ENCODE measurements around the gene ARHGDIG. TPM values are rescaled to one million over a fixed set of nuclear protein-coding genes. Genes with fewer than 3 reads are reported as not detected.

Gene ARHGDIG
- total RNA-seq, 1 experiment from 2014 or later: 3.1 TPM

DNA sequence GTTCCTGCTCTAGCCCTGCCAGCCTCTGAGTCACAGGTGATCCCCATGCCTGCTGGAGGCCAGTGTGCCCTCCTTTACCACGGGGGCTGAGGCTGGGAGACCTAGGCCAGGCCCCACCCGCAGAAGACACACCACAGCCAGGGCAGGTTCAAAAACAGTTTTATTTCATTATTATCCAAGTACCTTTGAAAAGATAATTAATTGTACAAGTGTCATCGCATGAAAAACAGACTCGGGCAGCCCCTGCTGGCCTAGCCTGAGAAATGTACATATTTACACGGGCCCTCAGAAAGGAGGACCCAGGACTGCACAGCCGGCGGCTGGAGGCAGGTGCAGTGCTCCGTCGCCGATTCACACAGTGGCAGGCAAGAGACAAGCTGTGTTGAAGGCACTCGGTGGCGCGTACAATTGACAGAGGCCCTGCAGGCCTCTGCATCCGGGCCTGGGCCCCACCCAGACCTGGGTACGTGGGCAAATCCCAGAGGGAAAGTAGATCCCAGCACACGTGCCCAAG lies 7.0 kb downstream of the ARHGDIG start:
- Histone ChIP-seq H3K27ac (ENCODE audit: low read length) (no peak overlapping the region), H3K4me3 (ENCODE audit: low read length) (no peak overlapping the region), H3K4me1 (ENCODE audit: low read length) (no peaks in the 10 kb centered on the region), H3K9me2 (replicated peaks; ENCODE audit: insufficient read depth, low read length) (no peaks in the 10 kb centered on the region), H2AFZ (ENCODE audit: low read length) (no peak overlapping the region), H3K79me2 (ENCODE audit: low read length) (no peaks in the 10 kb centered on the region), H3K36me3 (ENCODE audit: insufficient read depth, low read length) (no peaks in the 10 kb centered on the region), H3K9me3 (ENCODE audit: low read length) (no peaks in the 10 kb centered on the region), H3K9ac (ENCODE audit: low read length) (no peak overlapping the region), H4K20me1 (ENCODE audit: insufficient read depth, low read depth, low read length) (no peaks in the 10 kb centered on the region), H3K27me3 (ENCODE audit: low read length) (no peaks in the 10 kb centered on the region), H3K4me2 (ENCODE audit: low read depth, low read length, poor library complexity, severe bottlenecking) (no peak overlapping the region)
- DNase-seq: peak; percentile 66

DNA sequence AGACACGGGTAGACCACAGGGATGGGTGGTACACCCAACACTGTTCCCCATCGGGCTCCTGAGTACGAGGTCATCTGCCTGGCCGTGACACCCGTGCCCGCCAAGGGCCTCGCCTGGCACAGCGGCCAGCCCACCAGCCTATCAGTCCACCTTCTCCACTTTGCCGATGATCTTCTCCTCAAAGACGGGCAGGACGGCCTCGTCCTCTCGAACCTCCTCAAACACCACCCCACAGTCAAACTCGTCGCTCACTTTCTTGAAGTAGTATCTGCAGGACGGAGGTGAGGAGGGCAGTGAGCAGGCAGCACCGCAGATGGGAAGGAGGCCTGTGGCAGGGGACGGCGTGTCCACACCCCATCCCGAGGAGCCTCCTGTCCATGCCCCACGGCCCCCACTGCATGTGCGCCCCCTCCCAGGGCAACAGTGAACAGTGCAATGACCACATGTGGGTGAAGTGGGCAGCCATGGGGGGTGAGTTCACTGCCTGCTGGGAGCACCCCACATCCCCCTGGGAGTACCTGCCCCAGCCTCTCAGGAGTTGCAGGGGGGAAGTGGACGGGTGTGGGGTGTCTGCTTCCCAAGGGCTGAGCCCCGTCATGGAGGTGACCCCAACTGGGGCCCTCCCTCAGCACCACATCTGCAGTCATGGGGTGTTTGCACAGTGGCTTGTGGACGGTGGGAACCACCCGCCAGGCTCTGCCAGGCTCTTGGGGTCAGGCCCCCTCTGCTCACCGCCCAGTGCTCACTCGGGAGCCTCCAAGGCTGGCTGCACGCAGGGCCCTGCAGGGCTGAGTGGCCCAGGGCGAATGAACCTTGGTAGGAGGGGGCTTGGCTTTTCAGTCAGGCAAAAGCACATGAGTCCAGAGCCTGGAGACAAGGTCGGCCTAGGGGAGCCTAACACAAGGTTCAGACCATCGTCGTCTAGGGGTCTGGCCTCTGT lies 7.9 kb downstream of the ARHGDIG start:
- no peaks in the 10 kb centered on the region for H3K27me3 ChIP-seq (ENCODE audit: low read length)
- no peaks in the 10 kb centered on the region for H3K79me2 ChIP-seq (ENCODE audit: low read length)
- H3K9me3 ChIP-seq (ENCODE audit: low read length): no peaks in the 10 kb centered on the region
- H4K20me1 ChIP-seq (ENCODE audit: insufficient read depth, low read depth, low read length): no peaks in the 10 kb centered on the region
- no peak overlapping the region for H3K4me3 ChIP-seq (ENCODE audit: low read length)
- H3K9ac ChIP-seq (ENCODE audit: low read length): no peak overlapping the region
- H3K27ac ChIP-seq (ENCODE audit: low read length): no peak overlapping the region
- no peak overlapping the region for H3K4me2 ChIP-seq (ENCODE audit: low read depth, low read length, poor library complexity, severe bottlenecking)
- H2AFZ ChIP-seq (ENCODE audit: low read length): no peak overlapping the region
- no peaks in the 10 kb centered on the region for H3K9me2 ChIP-seq (replicated peaks; ENCODE audit: insufficient read depth, low read length)
- no peak for DNase-seq
- H3K36me3 ChIP-seq (ENCODE audit: insufficient read depth, low read length): no peaks in the 10 kb centered on the region
- H3K4me1 ChIP-seq (ENCODE audit: low read length): no peaks in the 10 kb centered on the region

DNA sequence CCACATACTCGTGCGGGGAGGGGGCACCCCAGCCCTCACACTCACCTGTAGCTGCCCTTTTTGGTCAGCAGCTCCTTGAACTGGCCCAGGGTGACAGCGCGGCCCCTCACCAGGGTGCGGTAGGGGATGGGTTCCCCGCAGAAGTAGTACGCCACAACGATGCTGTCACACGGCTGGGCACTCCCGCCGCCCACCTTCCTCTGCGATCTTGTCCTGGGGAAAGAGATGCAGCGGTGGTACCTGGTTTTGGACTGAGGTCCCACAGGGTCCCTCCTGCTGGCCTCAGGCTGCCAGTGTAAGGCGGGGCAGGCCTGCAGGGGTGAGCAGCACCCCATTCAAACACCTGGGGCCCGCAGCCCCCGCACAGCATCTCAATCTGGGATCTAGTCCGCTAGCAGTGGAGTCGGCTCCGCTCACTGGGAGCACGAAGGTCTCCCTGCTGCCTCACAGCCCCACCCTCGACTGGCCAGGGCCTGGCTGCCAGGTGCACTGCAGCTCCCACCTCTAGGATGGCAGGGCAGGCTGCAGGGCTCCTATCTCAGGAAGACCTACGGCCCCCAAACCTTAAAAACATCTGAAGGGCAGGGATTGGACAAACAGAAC lies 9.1 kb downstream of the ARHGDIG start:
- H3K9me2 ChIP-seq (replicated peaks; ENCODE audit: insufficient read depth, low read length): no peaks in the 10 kb centered on the region
- H3K4me3 ChIP-seq (ENCODE audit: low read length): no peak overlapping the region
- no peaks in the 10 kb centered on the region for H3K27me3 ChIP-seq (ENCODE audit: low read length)
- no peak overlapping the region for H3K27ac ChIP-seq (ENCODE audit: low read length)
- no peak overlapping the region for H2AFZ ChIP-seq (ENCODE audit: low read length)
- H3K36me3 ChIP-seq (ENCODE audit: insufficient read depth, low read length): no peaks in the 10 kb centered on the region
- no peaks in the 10 kb centered on the region for H4K20me1 ChIP-seq (ENCODE audit: insufficient read depth, low read depth, low read length)
- no peaks in the 10 kb centered on the region for H3K79me2 ChIP-seq (ENCODE audit: low read length)
- H3K9ac ChIP-seq (ENCODE audit: low read length): no peak overlapping the region
- no peak overlapping the region for H3K4me2 ChIP-seq (ENCODE audit: low read depth, low read length, poor library complexity, severe bottlenecking)
- H3K4me1 ChIP-seq (ENCODE audit: low read length): no peaks in the 10 kb centered on the region
- no peak for DNase-seq
- no peaks in the 10 kb centered on the region for H3K9me3 ChIP-seq (ENCODE audit: low read length)

DNA sequence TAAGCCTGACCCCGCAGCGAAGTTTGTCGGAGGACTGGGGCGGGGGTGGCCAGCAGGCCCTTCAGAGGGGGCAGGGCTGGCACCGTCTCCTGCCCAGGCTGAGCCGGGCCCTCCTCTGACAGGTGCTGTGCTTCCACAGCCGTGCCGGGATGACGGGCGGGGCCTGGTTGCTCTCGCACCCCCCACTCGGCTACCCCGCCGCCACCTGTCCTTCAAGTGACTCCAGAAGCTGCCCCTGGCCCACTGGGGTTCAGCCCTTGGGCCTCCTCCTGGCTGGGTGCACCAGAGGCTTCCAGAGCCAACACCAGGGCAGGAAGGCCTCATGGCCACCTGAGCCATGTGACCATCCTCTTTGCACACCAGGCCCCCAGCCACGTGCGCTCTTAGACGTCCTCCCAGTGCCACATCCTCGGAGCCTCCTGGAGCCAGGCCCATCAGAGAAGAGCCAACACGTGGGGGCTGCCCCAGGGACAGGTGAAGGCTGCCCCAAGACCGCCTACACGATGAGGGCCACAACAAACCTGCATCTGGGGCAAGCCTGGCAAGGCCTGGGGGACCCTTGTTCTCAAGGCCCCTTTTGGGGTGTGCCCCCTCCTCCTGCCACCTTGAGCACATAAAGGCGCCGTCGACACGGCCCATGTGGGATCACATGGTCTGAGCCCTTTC lies 9.8 kb downstream of the ARHGDIG start:
- H3K4me1 ChIP-seq (ENCODE audit: low read length): no peaks in the 10 kb centered on the region
- H3K79me2 ChIP-seq (ENCODE audit: low read length): no peaks in the 10 kb centered on the region
- no peak for DNase-seq
- no peaks in the 10 kb centered on the region for H3K9me3 ChIP-seq (ENCODE audit: low read length)
- H3K9ac ChIP-seq (ENCODE audit: low read length): no peak overlapping the region
- H3K4me2 ChIP-seq (ENCODE audit: low read depth, low read length, poor library complexity, severe bottlenecking): no peak overlapping the region
- H2AFZ ChIP-seq (ENCODE audit: low read length): no peak overlapping the region
- H3K27ac ChIP-seq (ENCODE audit: low read length): no peak overlapping the region
- no peaks in the 10 kb centered on the region for H3K36me3 ChIP-seq (ENCODE audit: insufficient read depth, low read length)
- no peaks in the 10 kb centered on the region for H3K27me3 ChIP-seq (ENCODE audit: low read length)
- H4K20me1 ChIP-seq (ENCODE audit: insufficient read depth, low read depth, low read length): no peaks in the 10 kb centered on the region
- no peaks in the 10 kb centered on the region for H3K9me2 ChIP-seq (replicated peaks; ENCODE audit: insufficient read depth, low read length)
- H3K4me3 ChIP-seq (ENCODE audit: low read length): no peak overlapping the region

DNA sequence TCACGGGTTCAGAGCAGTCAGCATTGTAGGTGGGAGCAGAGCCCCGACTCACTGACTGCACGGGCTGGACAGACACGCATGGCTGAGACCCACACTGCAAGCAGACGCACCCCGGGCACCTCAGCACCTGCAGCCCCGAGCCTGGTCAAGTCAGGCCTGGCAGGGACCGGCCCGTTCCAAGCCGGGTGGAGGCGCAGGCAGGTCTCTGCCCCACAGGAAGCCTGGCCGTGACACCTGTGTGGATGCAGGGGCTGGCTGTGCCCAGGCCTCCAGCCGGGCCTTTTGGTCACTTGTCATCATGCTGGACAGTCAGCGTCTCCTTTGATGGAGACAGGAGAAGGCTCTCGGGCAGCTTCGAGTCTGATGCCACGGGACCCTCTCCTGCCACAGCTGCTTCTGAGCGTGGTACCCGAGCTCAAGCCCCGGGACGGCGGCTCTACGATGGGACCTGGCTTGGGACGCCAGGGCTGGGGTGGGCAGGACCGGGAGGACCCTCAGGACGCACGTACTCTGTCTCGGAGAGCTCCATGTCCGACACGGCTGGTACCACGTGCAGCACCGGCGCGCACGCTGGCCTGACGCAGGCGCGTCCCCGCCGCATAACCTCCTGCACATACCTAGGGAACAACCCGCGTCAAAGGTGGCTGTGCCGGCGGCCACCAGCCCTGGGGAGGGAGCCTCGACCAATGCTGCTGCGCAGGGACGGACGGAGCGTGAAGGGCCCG lies 10.5 kb downstream of the ARHGDIG start:
- Histone ChIP-seq H3K27me3 (ENCODE audit: low read length) (no peaks in the 10 kb centered on the region), H3K36me3 (ENCODE audit: insufficient read depth, low read length) (no peaks in the 10 kb centered on the region), H3K4me3 (ENCODE audit: low read length) (no peak overlapping the region), H3K9me3 (ENCODE audit: low read length) (no peaks in the 10 kb centered on the region), H2AFZ (ENCODE audit: low read length) (no peak overlapping the region), H3K9me2 (replicated peaks; ENCODE audit: insufficient read depth, low read length) (no peaks in the 10 kb centered on the region), H3K4me1 (ENCODE audit: low read length) (no peaks in the 10 kb centered on the region), H3K4me2 (ENCODE audit: low read depth, low read length, poor library complexity, severe bottlenecking) (no peak overlapping the region), H3K9ac (ENCODE audit: low read length) (no peak overlapping the region), H3K27ac (ENCODE audit: low read length) (no peak overlapping the region), H3K79me2 (ENCODE audit: low read length) (no peaks in the 10 kb centered on the region), H4K20me1 (ENCODE audit: insufficient read depth, low read depth, low read length) (no peaks in the 10 kb centered on the region)
- no peak for DNase-seq

DNA sequence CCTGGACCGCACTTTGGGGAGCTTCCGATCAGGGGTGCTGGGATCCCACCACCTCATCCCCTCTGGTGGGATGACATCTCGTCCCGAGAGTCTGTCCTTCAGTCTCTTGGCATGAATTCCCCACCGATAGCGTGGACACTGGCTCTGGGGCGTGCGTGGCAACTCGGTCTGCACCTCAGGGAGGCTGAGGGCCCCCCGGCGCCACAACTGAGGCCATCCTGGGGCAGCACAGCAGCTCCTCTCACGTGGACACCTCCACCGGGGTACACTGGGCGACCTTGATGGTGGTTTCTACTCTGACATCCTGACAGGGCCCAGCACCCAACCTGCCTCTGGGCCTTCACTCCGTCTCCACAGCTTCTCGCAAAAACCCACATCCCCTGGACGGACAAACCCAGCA lies 11.1 kb downstream of the ARHGDIG start:
- no peaks in the 10 kb centered on the region for H3K36me3 ChIP-seq (ENCODE audit: insufficient read depth, low read length)

DNA sequence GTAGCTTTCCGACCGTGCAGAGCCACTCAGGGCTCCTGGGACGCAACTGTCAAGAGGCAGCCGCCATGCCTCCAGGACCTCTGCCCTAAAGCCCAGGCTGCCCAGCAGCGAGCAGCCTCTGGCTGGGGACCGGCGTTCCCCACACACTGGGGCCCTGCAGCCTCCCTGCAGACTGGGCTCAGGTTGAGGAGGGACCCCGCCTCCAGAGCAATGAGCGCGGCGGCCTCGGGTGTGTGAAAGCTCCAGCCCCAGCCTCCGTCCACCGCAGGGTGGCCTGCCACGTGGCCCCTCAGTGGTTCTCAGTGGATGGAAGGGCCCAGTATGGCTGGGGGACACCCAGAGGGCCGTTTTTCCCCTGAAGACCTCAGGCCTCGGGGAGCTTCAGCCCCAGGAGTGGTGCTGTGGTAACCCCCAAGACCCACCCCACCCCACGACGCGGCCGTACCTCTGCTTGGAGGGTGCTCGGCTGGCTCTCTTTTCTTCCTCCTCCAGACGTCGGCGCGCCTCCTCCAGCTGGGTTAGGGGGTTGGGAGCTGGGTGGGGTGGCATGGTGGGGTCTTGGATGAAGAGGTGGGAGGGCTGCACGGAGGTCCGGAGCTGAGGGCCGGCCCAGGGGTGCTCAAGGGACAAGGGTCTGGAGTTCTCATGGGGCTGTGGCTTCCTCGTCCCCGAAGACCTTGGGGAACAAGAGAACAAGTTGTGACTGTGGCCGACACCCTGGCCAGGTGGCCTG lies 12.8 kb downstream of the ARHGDIG start:
- no peaks in the 10 kb centered on the region for H3K27me3 ChIP-seq (ENCODE audit: low read length)
- H3K4me2 ChIP-seq (ENCODE audit: low read depth, low read length, poor library complexity, severe bottlenecking): no peak overlapping the region
- H2AFZ ChIP-seq (ENCODE audit: low read length): no peak overlapping the region
- no peaks in the 10 kb centered on the region for H3K79me2 ChIP-seq (ENCODE audit: low read length)
- DNase-seq: no peak
- H3K9me2 ChIP-seq (replicated peaks; ENCODE audit: insufficient read depth, low read length): no peaks in the 10 kb centered on the region
- no peaks in the 10 kb centered on the region for H3K36me3 ChIP-seq (ENCODE audit: insufficient read depth, low read length)
- no peaks in the 10 kb centered on the region for H3K9me3 ChIP-seq (ENCODE audit: low read length)
- no peak overlapping the region for H3K9ac ChIP-seq (ENCODE audit: low read length)
- H3K4me3 ChIP-seq (ENCODE audit: low read length): no peak overlapping the region
- H4K20me1 ChIP-seq (ENCODE audit: insufficient read depth, low read depth, low read length): no peaks in the 10 kb centered on the region
- no peaks in the 10 kb centered on the region for H3K4me1 ChIP-seq (ENCODE audit: low read length)
- H3K27ac ChIP-seq (ENCODE audit: low read length): no peak overlapping the region

More for the DNA sequence above, 11.1 kb downstream of the ARHGDIG start:
- H3K9me2 ChIP-seq (replicated peaks; ENCODE audit: insufficient read depth, low read length): no peaks in the 10 kb centered on the region
- no peak overlapping the region for H2AFZ ChIP-seq (ENCODE audit: low read length)
- no peak overlapping the region for H3K4me2 ChIP-seq (ENCODE audit: low read depth, low read length, poor library complexity, severe bottlenecking)
- no peaks in the 10 kb centered on the region for H4K20me1 ChIP-seq (ENCODE audit: insufficient read depth, low read depth, low read length)
- H3K79me2 ChIP-seq (ENCODE audit: low read length): no peaks in the 10 kb centered on the region
- no peak overlapping the region for H3K9ac ChIP-seq (ENCODE audit: low read length)
- H3K4me1 ChIP-seq (ENCODE audit: low read length): no peaks in the 10 kb centered on the region
- H3K27me3 ChIP-seq (ENCODE audit: low read length): no peaks in the 10 kb centered on the region
- no peak for DNase-seq
- no peak overlapping the region for H3K27ac ChIP-seq (ENCODE audit: low read length)
- no peaks in the 10 kb centered on the region for H3K9me3 ChIP-seq (ENCODE audit: low read length)
- H3K4me3 ChIP-seq (ENCODE audit: low read length): no peak overlapping the region
